ENCODE data around the gene NCBP2L. TPM values are rescaled to one million over a fixed set of nuclear protein-coding genes. Genes with fewer than 3 reads are reported as not detected.

The NCBP2L gene
- polyA plus RNA-seq, 2 of the 4 experiments (the other 2 are of a cell fraction): not detected

GRCh38 chrX:107766470-107767150 lies 10.9 kb upstream of the NCBP2L start:
- ChIA-PET CTCF (interaction anchor here (1.1 to 3.9 kb wide), 6 partner anchors 10 to 213 kb away, joined by 3 to 24 read pairs (median 8); partner anchors contain the start of genes NCBP2L and TSC22D3), POLR2A (no interaction called here)
- Histone ChIP-seq H3K4me3 (no peak overlapping the region), H3K9me3 (no peaks in the 10 kb centered on the region), H3K27ac (no peak overlapping the region), H3K4me1 (peaks cover 9% of the 10 kb centered on the region), H3K4me2 (0 out of 3 replicates have a peak overlapping the region, but pooled peaks have one; percentile 23)
- FAIRE-seq (no peak), ATAC-seq (peak; percentile 57 to 81), DNase-seq (ENCODE audit: low read depth in 1 of 2, low spot score in 1 of 2) (no peak)
- TF ChIP-seq CHD2 (IDR thresholded peaks at IDR 0.05; ENCODE audit: low read length, partially characterized antibody) (no peak), SREBF2 (IDR thresholded peaks at IDR 0.05) (no peak), HES2 (IDR thresholded peaks at IDR 0.05) (no peak), RARB (CRISPR knock-in tag; IDR thresholded peaks at IDR 0.05) (no peak), EHF (CRISPR knock-in tag; IDR thresholded peaks at IDR 0.05) (no peak), EP300 (IDR thresholded peaks at IDR 0.05) (no peak)
- WGBS (ENCODE audit: missing lambda C conversion rate): 83% methylated on average over 5 of the region's 8 CpGs

GRCh38 chrX:107768051-107768450 lies 9.5 kb upstream of the NCBP2L start:
- DNase-seq (ENCODE audit: low read depth in 1 of 2, low spot score in 1 of 2) (no peak), FAIRE-seq (no peak), ATAC-seq (no peak)
- ChIA-PET CTCF (interaction anchor here (1.3 to 3.9 kb wide), 2 partner anchors 8 to 108 kb away, joined by 5 to 24 read pairs; partner anchors contain the start of genes NCBP2L and TSC22D3), POLR2A (interaction anchor here (0.7 kb wide), 1 partner anchor 36 kb away, joined by 3 read pairs; no protein-coding TSS in a partner anchor)
- no peaks in the 10 kb centered on the region for H3K9me3 ChIP-seq
- no peak for TF ChIP-seq CEBPB (IDR thresholded peaks at IDR 0.05)
- TF ChIP-seq, protein P1, sequence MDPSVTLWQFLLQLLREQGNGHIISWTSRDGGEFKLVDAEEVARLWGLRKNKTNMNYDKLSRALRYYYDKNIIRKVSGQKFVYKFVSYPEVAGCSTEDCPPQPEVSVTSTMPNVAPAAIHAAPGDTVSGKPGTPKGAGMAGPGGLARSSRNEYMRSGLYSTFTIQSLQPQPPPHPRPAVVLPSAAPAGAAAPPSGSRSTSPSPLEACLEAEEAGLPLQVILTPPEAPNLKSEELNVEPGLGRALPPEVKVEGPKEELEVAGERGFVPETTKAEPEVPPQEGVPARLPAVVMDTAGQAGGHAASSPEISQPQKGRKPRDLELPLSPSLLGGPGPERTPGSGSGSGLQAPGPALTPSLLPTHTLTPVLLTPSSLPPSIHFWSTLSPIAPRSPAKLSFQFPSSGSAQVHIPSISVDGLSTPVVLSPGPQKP (IDR thresholded peaks at IDR 0.05; ENCODE audit: low read depth, low read length): no peak
- TF ChIP-seq HOXB5 (CRISPR knock-in tag; IDR thresholded peaks at IDR 0.05): no peak
- H3K4me1 ChIP-seq: peaks cover 9% of the 10 kb centered on the region
- H3K27ac ChIP-seq: no peak overlapping the region
- H3K4me2 ChIP-seq: no peak overlapping the region
- no peak overlapping the region for H3K4me3 ChIP-seq
- WGBS (ENCODE audit: missing lambda C conversion rate): 61% methylated on average over 3 of the region's 3 CpGs

- no peak overlapping the region for H3K4me3 ChIP-seq
- no peaks in the 10 kb centered on the region for H3K9me3 ChIP-seq
- no peak overlapping the region for H3K27ac ChIP-seq
- peaks cover 9% of the 10 kb centered on the region for H3K4me1 ChIP-seq
- 86% methylated on average over 7 of the region's 7 CpGs for WGBS (ENCODE audit: missing lambda C conversion rate)
- FAIRE-seq: no peak
- ChIA-PET CTCF (interaction anchor here (1.7 kb wide), 1 partner anchor 14 kb away, joined by 4 read pairs; no protein-coding TSS in a partner anchor), POLR2A (no interaction called here)
- no peak for ATAC-seq
- H3K4me2 ChIP-seq: no peak overlapping the region
- TF ChIP-seq BCL3 (IDR thresholded peaks at IDR 0.05) (no peak), ZC3H11A (IDR thresholded peaks at IDR 0.05) (no peak), HOXA7 (CRISPR knock-in tag; IDR thresholded peaks at IDR 0.05) (no peak), ZSCAN20 (CRISPR knock-in tag; IDR thresholded peaks at IDR 0.05) (no peak), EHMT2 (IDR thresholded peaks at IDR 0.05; ENCODE audit: low read depth) (no peak), PHF8 (IDR thresholded peaks at IDR 0.05; ENCODE audit: borderline replicate concordance, low read depth) (no peak), POLR2A (IDR thresholded peaks at IDR 0.05; ENCODE audit: low read length) (no peak)
- DNase-seq (ENCODE audit: low read depth in 1 of 2, low spot score in 1 of 2): no peak
Observed at GRCh38 chrX:107769581-107770317, 7.8 kb upstream of the NCBP2L start.
